Measurements from ENCODE around the gene FAM222B.
A peak's percentile ranks its signal among the peaks of the same experiment; 100 is the strongest.
"Not testable (repeated sequence)": the region's sequence is repeated elsewhere in the genome, so short reads cannot be mapped to it uniquely, and the experiment has no call there.

Gene FAM222B

GRCh38 chr17:28867276-28867675, 24.7 kb upstream of the FAM222B start:
- no peak for DNase-seq

- no peak for DNase-seq
Observed at GRCh38 chr17:28865946-28866752, 23.6 kb upstream of the FAM222B start.

- no peak for DNase-seq
Observed at GRCh38 chr17:28864991-28865849, 22.6 kb upstream of the FAM222B start.

- no peak for DNase-seq
Observed at GRCh38 chr17:28863953-28864352, 21.4 kb upstream of the FAM222B start.

GRCh38 chr17:28862561-28862960, 20.0 kb upstream of the FAM222B start:
- no peak for DNase-seq

GRCh38 chr17:28861393-28862203, 19.0 kb upstream of the FAM222B start:
- no peak for DNase-seq

- no peak for DNase-seq
Observed at GRCh38 chr17:28860363-28860808, 17.8 kb upstream of the FAM222B start.

- no peak for DNase-seq
Observed at GRCh38 chr17:28858801-28859355, 16.3 kb upstream of the FAM222B start.

- no peak for DNase-seq
Observed at GRCh38 chr17:28857905-28858800, 15.6 kb upstream of the FAM222B start.

- DNase-seq: no peak
Observed at GRCh38 chr17:28856028-28856574, 13.5 kb upstream of the FAM222B start.

- DNase-seq: no peak
Observed at GRCh38 chr17:28855336-28855679, 12.7 kb upstream of the FAM222B start.

- DNase-seq: peak; percentile 87
Observed at GRCh38 chr17:28854457-28855335, 12.1 kb upstream of the FAM222B start, which contains the start of gene ERAL1. TSS of gene ERAL1 (plus strand) at chr17:28855016. CDS start at chr17:28855035, 19 bp downstream.

GRCh38 chr17:28853295-28853694, 10.7 kb upstream of the FAM222B start:
- DNase-seq: no peak

- DNase-seq: no peak
Observed at GRCh38 chr17:28849281-28849680, 6.7 kb upstream of the FAM222B start.

- not testable (repeated sequence) for DNase-seq
Observed at GRCh38 chr17:28848667-28849066, 6.1 kb upstream of the FAM222B start.

- not testable (repeated sequence) for DNase-seq
Observed at GRCh38 chr17:28846699-28847098, 4.1 kb upstream of the FAM222B start.

GRCh38 chr17:28846231-28846630, 3.6 kb upstream of the FAM222B start:
- no peak for DNase-seq

GRCh38 chr17:28843816-28844148, 1.2 kb upstream of the FAM222B start:
- DNase-seq: no peak

GRCh38 chr17:28841901-28842281, 699 bp downstream of the FAM222B start:
- peak; percentile 38 for DNase-seq

GRCh38 chr17:28839221-28839620, 3.4 kb downstream of the FAM222B start:
- no peak for DNase-seq
